K562 (cell line): ENCODE results near the gene NXN. TPM values are rescaled to one million over a fixed set of nuclear protein-coding genes. Genes with fewer than 3 reads are reported as not detected.

Source experiments
- ATAC-seq: fragments of 200-7000 bp; cut with Tn5 transposase; 3 replicates; pipeline ENCODE4 v1.9.1; 2020; ENCODE audit warnings: moderate library complexity
- BruUV-seq: library from RNA; stranded (reverse); fragments of 400-500 nt; replicated peaks from 2 replicates; lab custom pipeline; 2021; lab: Mats Ljungman, UMichigan
- CTCF ChIA-PET: fragments of 300-600 bp; formaldehyde crosslinking; extraction: SDS; loops from one replicate; lab custom pipeline; 2021; ENCODE audit warnings: low intra/inter-chr PET ratio; lab: Yijun Ruan, JAX
- POLR2A ChIA-PET: fragments of 300-600, 350-650 bp; sonication (Branson Sonifier 250); formaldehyde crosslinking; extraction: SDS; loops from one replicate; lab custom pipeline; 2021; ENCODE audit warnings: antibody characterized with exemption, inconsistent platforms; lab: Yijun Ruan, JAX
- DNase-seq, 4 experiments: peaks; one replicate each; pipeline versions ENCODE4 v3.0.0 to v3.0.0-alpha.2; 2011 to 2018; ENCODE audit warnings: low spot score in 3 of 4, mixed read lengths in 3 of 4; ENCODE audit errors: extremely low read depth in 1 of 4
- FAIRE-seq: peaks from 2 replicates; lab custom pipeline; 2011; peaks lifted over from hg19 to GRCh38; lab: Jason Lieb, UNC
- H2AFZ ChIP-seq: 2 replicates; pipeline ENCODE4 v1.6.0; 2011; ENCODE audit warnings: low read depth, low read length, control low read depth, inconsistent platforms
- H3K27ac ChIP-seq: fragments of 200-600 bp; 3 replicates; pipeline ENCODE4 v1.8.0; 2011; ENCODE audit warnings: low read depth, mild to moderate bottlenecking, control low read depth, inconsistent platforms, low read length, moderate library complexity, mixed read lengths; ENCODE audit errors: extremely low read depth
- H3K27me3 ChIP-seq, 2 experiments: fragments of 300-600 bp in 1 of 2; 2 replicates in 1 of 2; 3 replicates in 1 of 2; pipeline versions ENCODE4 v1.6.0 to v1.8.0; 2011; ENCODE audit warnings: inconsistent platforms in 2 of 2, low read length in 2 of 2, mild to moderate bottlenecking in 1 of 2, mixed read lengths in 1 of 2, moderate library complexity in 1 of 2; ENCODE audit not compliant: control insufficient read depth in 2 of 2, insufficient read depth in 2 of 2
- H3K36me3 ChIP-seq: fragments of 300-600 bp; 3 replicates; pipeline ENCODE4 v1.8.0; 2011; ENCODE audit warnings: mild to moderate bottlenecking, low read length, inconsistent platforms; ENCODE audit not compliant: control insufficient read depth, insufficient read depth
- H3K4me1 ChIP-seq, 2 experiments: fragments of 200-600 bp in 1 of 2; replicated peaks in 1 of 2; 2 replicates in 1 of 2; 3 replicates in 1 of 2; pipeline versions ENCODE4 v1.5.1 to v1.8.0; 2011; ENCODE audit warnings: inconsistent platforms in 2 of 2, low read length in 2 of 2, mild to moderate bottlenecking in 1 of 2, mixed read lengths in 1 of 2, moderate library complexity in 1 of 2; ENCODE audit not compliant: control insufficient read depth in 2 of 2, insufficient read depth in 2 of 2
- H3K4me2 ChIP-seq: 2 replicates; pipeline ENCODE4 v1.6.1; 2011; ENCODE audit warnings: low read length, control low read depth, inconsistent platforms, mixed read lengths; ENCODE audit not compliant: insufficient read depth
- H3K4me3 ChIP-seq: fragments of 200-600 bp; sonication (generic), shearing (Covaris generic); 2 replicates; pipeline ENCODE4 v1.5.1; 2016; ENCODE audit warnings: control low read depth, inconsistent platforms
- H3K79me2 ChIP-seq: fragments of 200-600 bp; 3 replicates; pipeline ENCODE4 v1.8.0; 2011; ENCODE audit warnings: low read length, inconsistent platforms; ENCODE audit not compliant: control insufficient read depth, insufficient read depth
- H3K9ac ChIP-seq, 2 experiments: 2 replicates each; pipeline versions ENCODE4 v1.6.0 to v1.6.1; 2011; ENCODE audit warnings: low read depth in 2 of 2, low read length in 2 of 2, control low read depth in 1 of 2, inconsistent platforms in 1 of 2, mild to moderate bottlenecking in 1 of 2, mixed read lengths in 1 of 2; ENCODE audit not compliant: insufficient read depth in 1 of 2
- H3K9me1 ChIP-seq: one replicate; pipeline ENCODE4 v1.6.0; 2011; ENCODE audit warnings: inconsistent platforms, mild to moderate bottlenecking, low read length, moderate library complexity; ENCODE audit not compliant: control insufficient read depth, insufficient read depth
- H3K9me3 ChIP-seq: replicated peaks from 2 replicates; pipeline ENCODE4 v1.5.1; 2011; ENCODE audit warnings: low read depth, low read length, inconsistent platforms; ENCODE audit not compliant: control insufficient read depth, insufficient read depth
- H4K20me1 ChIP-seq: replicated peaks from 2 replicates; pipeline ENCODE4 v1.6.1; 2011; ENCODE audit warnings: low read length, inconsistent platforms, mixed read lengths; ENCODE audit not compliant: control insufficient read depth, insufficient read depth
- ESRRB ChIP-seq: fragments of 250-450 bp; sonication (Bioruptor Pico); IDR thresholded peaks from 2 replicates; pipeline ENCODE4 v1.5.0; 2020; ENCODE audit warnings: mild to moderate bottlenecking, moderate library complexity, borderline replicate concordance
- ETS1 ChIP-seq: conservative IDR thresholded peaks from 2 replicates; pipeline ENCODE4 v1.6.1; 2011; ENCODE audit warnings: low read depth, mild to moderate bottlenecking, low read length; ENCODE audit not compliant: control insufficient read depth
- FUS ChIP-seq: fragments of 200-400 bp; formaldehyde crosslinking; optimal IDR thresholded peaks from 2 replicates; pipeline ENCODE3; 2017; ENCODE audit warnings: low read depth, low read length
- IRF9 ChIP-seq: fragments of 450-650 bp; IDR thresholded peaks from 2 replicates; pipeline ENCODE4 v1.6.1; 2016; ENCODE audit warnings: missing biosample characterization, missing genetic modification characterization
- PHF20 ChIP-seq: fragments of 450-650 bp; IDR thresholded peaks from 2 replicates; pipeline ENCODE4 v1.6.1; 2018; ENCODE audit not compliant: partially characterized antibody
- SMC3 ChIP-seq: conservative IDR thresholded peaks from 2 replicates; pipeline ENCODE4 v1.6.1; 2011; ENCODE audit warnings: low read depth, low read length, improper control_type of control experiment; ENCODE audit not compliant: insufficient read depth
- TCF15 ChIP-seq: fragments of 250-450 bp; sonication (Bioruptor Pico); IDR thresholded peaks from 2 replicates; pipeline ENCODE4 v1.8.0; 2022; ENCODE audit warnings: moderate library complexity, mild to moderate bottlenecking, inconsistent platforms
- THRAP3 ChIP-seq: fragments of 450-650 bp; IDR thresholded peaks from 2 replicates; pipeline ENCODE4 v1.6.1; 2016; ENCODE audit warnings: mild to moderate bottlenecking, inconsistent platforms, borderline replicate concordance
- VEZF1 ChIP-seq: fragments of 200-800 bp; sonication (Bioruptor generic); IDR thresholded peaks from 2 replicates; pipeline ENCODE4 v1.6.1; 2017; ENCODE audit warnings: missing genetic modification characterization, missing compliant biosample characterization
- WGBS: fragments of 100-300 bp; shearing (Covaris generic); methylation state at CpG from one replicate; pipeline ENCODE4 v1.1.6; 2016; ENCODE audit warnings: low coverage, mixed read lengths; ENCODE audit not compliant: insufficient coverage; ENCODE audit errors: missing lambda C conversion rate; 5-methylcytosine and 5-hydroxymethylcytosine counted together
- in situ Hi-C: fragments of 300-500 bp; cut with MboI; formaldehyde crosslinking; loops from 4 replicates; pipeline ENCODE4 v1.15.0; 2018; ENCODE audit warnings: inconsistent platforms, mixed read lengths
- intact Hi-C: fragments of 100-400 bp; cut with micrococcal nuclease; formaldehyde crosslinking; loops from 2 replicates; pipeline ENCODE4 v1.14.2; 2022
- polyA plus RNA-seq, 8 experiments: library from polyadenylated mRNA; depleted of rRNA in 4 of 8; stranded (reverse) in 5 of 8; unstranded in 3 of 8; fragments of >200 nt; fragmentation: Nextera tagmentation in 2 of 8; fragmentation: Illumina TruSeq in 1 of 8; extraction: Ambion mirVana in 2 of 8; extraction: Trizol in 1 of 8; gene quantifications; 2 replicates each; pipeline versions ENCODE4 v1.2.1 to v1.2.3, GENCODE V29; 2011 to 2014; ENCODE audit warnings: inconsistent platforms in 1 of 8, missing spikeins in 1 of 8
- total RNA-seq, 7 experiments: library from RNA; depleted of rRNA in 6 of 7; stranded (reverse); fragments of >200 nt in 6 of 7; fragmentation: Illumina TruSeq in 2 of 7; extraction: Trizol in 2 of 7; gene quantifications; 2 replicates each; pipeline versions ENCODE4 v1.2.1 to v1.2.3, GENCODE V29; 2011 to 2021; ENCODE audit warnings: low replicate concordance in 1 of 7

NXN gene
- total and polyA plus RNA-seq, 9 of the 15 experiments (the other 6 are each of a cell fraction or from before 2014, with no cell fraction given): 0.08 to 0.39 (median 0.29) TPM; not detected in 5

- peak; percentile 81 for ATAC-seq
- Histone ChIP-seq H3K9me1 (no peaks in the 10 kb centered on the region), H3K27me3 (peaks cover 8 to 10% of the 10 kb centered on the region in 2 experiments; a peak in 4 of 5 replicates), H3K79me2 (no peaks in the 10 kb centered on the region), H3K9ac (peak overlapping the region in 1 of 2 experiments; percentile 85; a peak in 2 of 4 replicates), H3K36me3 (no peaks in the 10 kb centered on the region), H3K4me2 (0 out of 2 replicates have a peak overlapping the region, but pooled peaks have one; percentile 46), H4K20me1 (no peaks in the 10 kb centered on the region), H3K4me3 (peak overlapping the region; percentile 37; the same call in 1 of the 2 replicates), H3K27ac (no peak overlapping the region), H3K9me3 (no peaks in the 10 kb centered on the region), H2AFZ (peak overlapping the region; percentile 70), H3K4me1 (peaks cover 0 to 25% of the 10 kb centered on the region in 2 experiments; a peak in 2 of 5 replicates)
- CTCF ChIA-PET: interaction anchor here (0.6 to 3.0 kb wide), 3 partner anchors 13 to 186 kb away, joined by 3 to 16 read pairs (median 3); no protein-coding TSS in a partner anchor
- peak; percentile 82 for FAIRE-seq
- in situ Hi-C loops (loop anchor here (10.0 kb wide), 1 partner anchor 556 kb away; no protein-coding TSS in a partner anchor), intact Hi-C loops (loop anchor here (2.0 to 5.0 kb wide), 4 partner anchors 98 to 568 kb away; a partner anchor contains a TSS)
- POLR2A ChIA-PET: interaction anchor here (0.6 kb wide), 1 partner anchor 199 kb away, joined by 3 read pairs; the partner anchor contains the start of gene GLOD4
- BruUV-seq: no TSS peak
- peak in 3 of 4 experiments; percentile 24 to 79 (median 63) for DNase-seq
- WGBS: 19% methylated on average over 28 of the region's 43 CpGs
- TF ChIP-seq SMC3 (peak; percentile 45; the same call in 1 of the 2 replicates), THRAP3 (no peak), VEZF1 (CRISPR knock-in tag) (0 out of 2 replicates have a peak, but pooled peaks have one; percentile 11), FUS (no peak), ETS1 (no peak), ESRRB (CRISPR knock-in tag) (no peak), PHF20 (no peak), IRF9 (no peak), TCF15 (no peak)
These were observed 1.1 kb upstream of the NXN start for GRCh38 chr17:980406-981291.
